GM12875 (cell line): ENCODE results near the gene IVNS1ABP.

ENCODE experiments used
- H3K4me3 ChIP-seq: one replicate; pipeline ENCODE4 v1.5.1; 2011; ENCODE audit warnings: low read depth, low read length, control low read depth
- TF ChIP-seq, protein P1 (sequence below): IDR thresholded peaks from 2 replicates; pipeline ENCODE4 v1.5.1; 2011; ENCODE audit warnings: low read depth, mild to moderate bottlenecking, control low read depth, inconsistent platforms, low read length, moderate library complexity, borderline replicate concordance; ENCODE audit not compliant: insufficient read depth

The IVNS1ABP gene

DNA sequence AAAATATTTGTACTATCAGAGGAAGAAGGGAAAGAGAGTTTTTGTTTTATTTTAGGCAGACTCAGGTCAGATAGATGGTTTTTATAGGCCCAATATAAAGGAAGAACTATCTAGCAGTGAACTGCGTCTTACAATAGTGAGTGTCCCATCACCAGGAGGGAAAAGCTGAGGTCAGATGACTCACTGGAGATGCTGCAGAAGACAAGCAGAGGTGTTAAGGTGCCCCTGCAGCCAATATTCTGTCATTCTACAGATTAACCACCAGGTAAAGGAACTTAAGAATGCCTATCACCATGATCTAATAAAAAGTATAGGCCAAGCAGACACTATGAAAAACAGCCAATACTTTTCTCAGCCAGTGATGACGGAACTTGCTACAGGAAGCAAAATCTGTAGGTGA, 29.6 kb downstream of the IVNS1ABP start:
- TF ChIP-seq, protein P1, sequence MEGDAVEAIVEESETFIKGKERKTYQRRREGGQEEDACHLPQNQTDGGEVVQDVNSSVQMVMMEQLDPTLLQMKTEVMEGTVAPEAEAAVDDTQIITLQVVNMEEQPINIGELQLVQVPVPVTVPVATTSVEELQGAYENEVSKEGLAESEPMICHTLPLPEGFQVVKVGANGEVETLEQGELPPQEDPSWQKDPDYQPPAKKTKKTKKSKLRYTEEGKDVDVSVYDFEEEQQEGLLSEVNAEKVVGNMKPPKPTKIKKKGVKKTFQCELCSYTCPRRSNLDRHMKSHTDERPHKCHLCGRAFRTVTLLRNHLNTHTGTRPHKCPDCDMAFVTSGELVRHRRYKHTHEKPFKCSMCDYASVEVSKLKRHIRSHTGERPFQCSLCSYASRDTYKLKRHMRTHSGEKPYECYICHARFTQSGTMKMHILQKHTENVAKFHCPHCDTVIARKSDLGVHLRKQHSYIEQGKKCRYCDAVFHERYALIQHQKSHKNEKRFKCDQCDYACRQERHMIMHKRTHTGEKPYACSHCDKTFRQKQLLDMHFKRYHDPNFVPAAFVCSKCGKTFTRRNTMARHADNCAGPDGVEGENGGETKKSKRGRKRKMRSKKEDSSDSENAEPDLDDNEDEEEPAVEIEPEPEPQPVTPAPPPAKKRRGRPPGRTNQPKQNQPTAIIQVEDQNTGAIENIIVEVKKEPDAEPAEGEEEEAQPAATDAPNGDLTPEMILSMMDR: no peak
- H3K4me3 ChIP-seq: no peak overlapping the region

DNA sequence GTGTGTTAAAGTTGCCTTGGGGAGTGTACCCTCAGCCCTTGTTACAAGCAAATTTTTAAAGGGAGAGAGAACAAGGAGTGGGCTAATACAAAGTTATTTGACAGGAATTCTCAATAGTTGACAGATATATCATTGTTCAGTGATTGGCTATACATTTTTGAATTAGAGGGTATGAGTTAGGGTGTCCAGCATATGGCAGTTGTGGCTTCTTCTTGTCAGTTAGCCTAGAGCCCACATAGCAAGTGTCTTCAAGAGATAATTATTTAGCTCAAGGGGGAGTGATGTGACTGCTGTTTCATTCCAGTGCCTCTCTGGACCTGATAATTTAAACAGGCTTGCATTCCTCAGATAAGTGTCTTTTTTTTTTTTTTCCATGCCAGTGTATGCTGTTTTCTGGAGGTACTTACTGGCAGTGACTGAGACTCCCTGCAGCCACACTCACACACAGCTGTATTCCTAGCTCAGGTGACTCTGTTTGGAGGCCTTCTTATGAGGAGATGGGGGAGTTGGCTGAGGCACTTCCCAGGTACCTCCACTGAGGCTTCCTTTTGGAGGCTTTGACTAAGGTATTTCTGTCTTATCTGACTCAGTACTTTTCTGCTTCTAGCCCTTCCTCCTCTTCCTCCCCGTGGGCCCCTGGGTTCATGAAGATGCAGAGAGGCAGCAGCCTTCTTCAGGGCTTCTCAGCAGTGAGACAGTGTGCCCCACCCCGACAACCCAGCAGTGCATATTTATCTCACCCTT, 32.3 kb downstream of the IVNS1ABP start:
- TF ChIP-seq, protein P1: no peak
- H3K4me3 ChIP-seq: no peak overlapping the region

DNA sequence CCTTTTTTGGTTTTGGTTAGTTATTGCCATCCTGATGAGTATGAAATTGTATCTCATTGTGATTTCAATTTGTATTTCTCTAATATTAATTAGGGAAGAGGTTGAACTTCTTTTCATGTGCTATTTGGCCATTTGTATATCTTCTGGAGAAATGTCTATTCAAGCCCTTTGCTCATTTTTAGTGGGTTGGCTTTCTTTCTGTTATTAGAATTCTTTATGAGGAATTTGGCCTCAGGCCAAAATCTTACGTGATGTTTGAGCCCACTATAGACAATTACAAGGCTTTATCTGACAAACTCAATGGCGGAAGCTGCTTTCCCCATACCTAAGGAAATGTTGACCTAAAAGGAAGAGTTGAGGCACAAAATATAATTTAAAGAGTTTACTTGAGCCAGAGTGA, 32.9 kb downstream of the IVNS1ABP start:
- H3K4me3 ChIP-seq: no peak overlapping the region
- TF ChIP-seq, protein P1: no peak

DNA sequence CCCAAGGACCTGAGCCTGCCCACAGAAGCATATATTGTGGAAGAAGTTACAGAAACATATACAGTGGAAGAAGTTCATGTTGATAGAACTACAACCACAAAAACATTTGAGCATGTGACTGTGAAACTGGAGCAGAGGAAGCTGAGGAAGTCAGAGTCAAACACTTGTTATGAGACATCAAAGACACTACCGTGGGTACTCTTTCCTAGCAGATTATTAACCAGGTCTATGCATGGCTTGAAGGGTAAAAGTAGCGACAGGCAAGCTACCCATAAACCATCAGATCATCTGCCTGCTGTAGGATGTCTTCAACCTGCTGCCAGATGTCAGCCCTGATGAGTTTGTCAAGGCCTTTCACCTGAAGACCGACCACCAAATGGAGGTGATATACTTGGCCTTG, 35.8 kb downstream of the IVNS1ABP start:
- TF ChIP-seq, protein P1: no peak
- H3K4me3 ChIP-seq: no peak overlapping the region

DNA sequence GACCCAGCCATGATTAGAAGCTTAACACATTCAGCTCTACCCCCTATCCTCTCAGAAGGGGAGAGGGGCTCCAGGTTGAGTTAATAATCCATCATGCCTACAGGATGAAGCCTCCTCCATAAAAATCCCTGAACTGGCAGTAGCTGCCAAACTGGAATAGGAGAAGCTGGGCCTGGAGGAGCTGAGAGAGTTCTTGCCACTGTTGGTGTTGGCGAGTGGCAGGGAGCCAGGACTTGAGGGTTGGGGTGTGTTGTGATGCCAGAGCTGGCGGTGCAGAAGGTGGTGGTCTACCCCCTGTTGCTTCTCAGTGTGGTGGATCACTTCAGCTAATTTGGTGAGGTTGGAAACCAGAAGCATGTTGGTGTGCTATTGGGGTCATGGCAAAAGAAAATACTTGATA, 36.5 kb downstream of the IVNS1ABP start:
- TF ChIP-seq, protein P1: no peak
- H3K4me3 ChIP-seq: no peak overlapping the region

DNA sequence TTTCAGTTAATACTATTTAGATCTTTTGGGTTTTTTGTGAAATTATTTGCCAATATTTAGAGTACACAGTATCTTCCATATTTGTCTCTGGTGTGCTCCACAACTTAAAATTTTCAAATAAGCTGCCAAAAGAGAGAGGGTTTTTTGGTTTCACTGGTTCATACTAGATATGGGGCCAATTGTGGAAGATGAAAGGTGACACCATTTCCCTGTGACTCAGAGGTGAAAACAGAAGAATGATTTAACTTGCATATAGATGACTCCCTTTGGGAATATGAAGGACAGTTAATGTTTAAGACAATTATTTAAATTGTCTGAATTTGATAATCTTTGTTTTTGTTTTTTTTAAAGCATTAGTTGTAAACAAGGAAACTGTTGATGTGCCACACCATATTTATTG, 37.5 kb downstream of the IVNS1ABP start:
- TF ChIP-seq, protein P1: no peak
- no peak overlapping the region for H3K4me3 ChIP-seq

DNA sequence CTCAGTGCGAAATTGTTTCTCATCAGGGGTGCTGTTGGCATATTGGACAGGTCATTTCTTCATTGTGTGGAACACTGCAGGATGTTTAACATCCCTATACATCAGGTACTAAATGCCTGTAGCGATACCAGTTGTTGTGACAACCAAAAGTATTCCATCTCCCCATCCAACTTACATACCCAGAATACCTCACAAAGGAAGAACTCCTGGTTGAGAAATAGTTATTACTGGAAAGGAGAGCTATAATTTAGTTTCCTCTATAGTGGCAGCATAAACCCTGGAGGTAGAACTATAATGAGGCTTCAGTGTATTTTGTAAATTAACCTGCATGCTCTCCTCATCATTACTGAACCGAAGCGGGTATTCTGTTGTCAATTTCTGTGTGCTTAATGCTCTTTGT, 45.1 kb downstream of the IVNS1ABP start:
- TF ChIP-seq, protein P1: no peak
- no peak overlapping the region for H3K4me3 ChIP-seq
